ENCODE data around the gene ACSBG1. TPM values are rescaled to one million over a fixed set of nuclear protein-coding genes. Genes with fewer than 3 reads are reported as not detected.

The ACSBG1 gene
- polyA plus RNA-seq, 1 donor (not counting 4 experiments of a cell fraction or from before 2014, with no cell fraction given): 0.01 TPM

DNA sequence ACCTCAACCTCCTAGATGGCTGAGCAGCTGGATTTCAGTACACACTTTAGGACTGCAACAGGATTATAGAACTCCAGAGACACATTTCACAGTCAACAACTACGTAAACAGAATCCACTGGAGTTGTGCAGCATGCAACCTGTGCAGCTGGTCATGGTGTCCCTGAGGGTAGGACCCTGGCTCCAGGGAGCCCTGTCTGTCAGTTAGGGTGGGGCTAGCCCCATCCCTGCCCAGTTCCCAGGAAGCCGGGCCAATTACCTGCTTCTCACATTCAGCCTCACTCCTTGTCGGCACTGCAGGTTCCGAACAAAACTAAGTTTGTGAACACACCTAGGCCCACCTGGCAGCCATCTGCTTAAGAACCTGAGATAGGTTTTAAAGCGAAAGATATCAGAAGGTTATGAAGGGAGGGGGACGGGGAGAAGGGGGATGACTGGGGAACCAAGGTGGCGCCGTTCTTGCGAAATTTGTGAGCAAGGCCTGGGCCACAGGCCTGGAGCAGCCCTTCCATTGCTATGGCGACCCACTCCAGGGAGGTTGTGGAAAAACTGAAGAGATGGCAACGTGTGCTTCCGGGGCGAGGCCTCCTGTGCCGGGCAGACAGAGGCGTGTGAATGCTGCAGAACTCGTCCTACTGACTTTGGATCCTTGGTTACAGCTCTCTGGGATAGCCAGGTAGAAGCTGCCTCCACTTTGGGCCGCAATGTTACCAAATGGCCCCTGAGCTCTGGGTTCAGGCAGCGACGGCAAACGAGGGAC lies 25.3 kb downstream of the ACSBG1 start:
- peak overlapping the region; percentile 93 for H2AFZ ChIP-seq (ENCODE audit: control insufficient read depth, low read length)
- no peaks in the 10 kb centered on the region for H3K36me3 ChIP-seq (ENCODE audit: control insufficient read depth in 2 of 2, extremely low read depth in 1 of 2, insufficient read depth in 2 of 2, low read length in 2 of 2)
- no peaks in the 10 kb centered on the region for H3K9me1 ChIP-seq (ENCODE audit: control insufficient read depth, extremely low read depth, insufficient read depth, low read length)
- dilution Hi-C loops (cut with MboI; ENCODE audit: extremely low pct_ligation_motif_present, low sequenced_read_pairs): no loop called here
- no peaks in the 10 kb centered on the region for H3K79me2 ChIP-seq (ENCODE audit: control insufficient read depth, insufficient read depth, low read length)
- FAIRE-seq: no peak
- no peak overlapping the region for H3K4me3 ChIP-seq (ENCODE audit: control insufficient read depth in 2 of 3, extremely low read depth in 1 of 3, insufficient read depth in 2 of 3, low read depth in 1 of 3, low read length in 3 of 3)
- peaks cover 9% of the 10 kb centered on the region for H3K27me3 ChIP-seq (ENCODE audit: control insufficient read depth, extremely low read depth, insufficient read depth, low read length)
- no peaks in the 10 kb centered on the region for H3K9me3 ChIP-seq (ENCODE audit: control insufficient read depth, low read depth, low read length)
- H3K4me1 ChIP-seq (ENCODE audit: control insufficient read depth, extremely low read depth, insufficient read depth, low read length): peaks cover 29% of the 10 kb centered on the region
- no peak overlapping the region for H3K9ac ChIP-seq (ENCODE audit: control insufficient read depth, extremely low read depth, insufficient read depth, low read length)
- H3K4me2 ChIP-seq (ENCODE audit: control insufficient read depth, extremely low read depth, insufficient read depth, low read depth, low read length): peak overlapping the region; percentile 35
- no peak overlapping the region for H3K27ac ChIP-seq (ENCODE audit: control insufficient read depth, insufficient read depth, low read length)
- TF ChIP-seq EZH2 (IDR thresholded peaks at IDR 0.05; ENCODE audit: low read length): no peak
- TF ChIP-seq, protein P1, sequence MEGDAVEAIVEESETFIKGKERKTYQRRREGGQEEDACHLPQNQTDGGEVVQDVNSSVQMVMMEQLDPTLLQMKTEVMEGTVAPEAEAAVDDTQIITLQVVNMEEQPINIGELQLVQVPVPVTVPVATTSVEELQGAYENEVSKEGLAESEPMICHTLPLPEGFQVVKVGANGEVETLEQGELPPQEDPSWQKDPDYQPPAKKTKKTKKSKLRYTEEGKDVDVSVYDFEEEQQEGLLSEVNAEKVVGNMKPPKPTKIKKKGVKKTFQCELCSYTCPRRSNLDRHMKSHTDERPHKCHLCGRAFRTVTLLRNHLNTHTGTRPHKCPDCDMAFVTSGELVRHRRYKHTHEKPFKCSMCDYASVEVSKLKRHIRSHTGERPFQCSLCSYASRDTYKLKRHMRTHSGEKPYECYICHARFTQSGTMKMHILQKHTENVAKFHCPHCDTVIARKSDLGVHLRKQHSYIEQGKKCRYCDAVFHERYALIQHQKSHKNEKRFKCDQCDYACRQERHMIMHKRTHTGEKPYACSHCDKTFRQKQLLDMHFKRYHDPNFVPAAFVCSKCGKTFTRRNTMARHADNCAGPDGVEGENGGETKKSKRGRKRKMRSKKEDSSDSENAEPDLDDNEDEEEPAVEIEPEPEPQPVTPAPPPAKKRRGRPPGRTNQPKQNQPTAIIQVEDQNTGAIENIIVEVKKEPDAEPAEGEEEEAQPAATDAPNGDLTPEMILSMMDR (optimal IDR thresholded peaks at IDR 0.05 in 1 of 3, IDR thresholded peaks at IDR 0.05 in 1 of 3, conservative IDR thresholded peaks at IDR 0.05 in 1 of 3; ENCODE audit: extremely low read depth in 1 of 3, insufficient read depth in 2 of 3, low read length in 3 of 3): no peak
- H4K20me1 ChIP-seq (ENCODE audit: control insufficient read depth, extremely low read depth, insufficient read depth, low read length): no peaks in the 10 kb centered on the region
- DNase-seq (ENCODE audit: low read depth, low spot score): no peak

- dilution Hi-C loops (cut with MboI; ENCODE audit: extremely low pct_ligation_motif_present, low sequenced_read_pairs): no loop called here
- no peak for DNase-seq (ENCODE audit: low read depth, low spot score)
- no peak overlapping the region for H3K4me2 ChIP-seq (ENCODE audit: control insufficient read depth, extremely low read depth, insufficient read depth, low read depth, low read length)
- H3K79me2 ChIP-seq (ENCODE audit: control insufficient read depth, insufficient read depth, low read length): no peaks in the 10 kb centered on the region
- no peak for FAIRE-seq
- no peak overlapping the region for H2AFZ ChIP-seq (ENCODE audit: control insufficient read depth, low read length)
- no peak overlapping the region for H3K9ac ChIP-seq (ENCODE audit: control insufficient read depth, extremely low read depth, insufficient read depth, low read length)
- H3K9me1 ChIP-seq (ENCODE audit: control insufficient read depth, extremely low read depth, insufficient read depth, low read length): no peaks in the 10 kb centered on the region
- H3K4me3 ChIP-seq (ENCODE audit: control insufficient read depth in 2 of 3, extremely low read depth in 1 of 3, insufficient read depth in 2 of 3, low read depth in 1 of 3, low read length in 3 of 3): no peak overlapping the region
- H3K4me1 ChIP-seq (ENCODE audit: control insufficient read depth, extremely low read depth, insufficient read depth, low read length): peaks cover 29% of the 10 kb centered on the region
- H4K20me1 ChIP-seq (ENCODE audit: control insufficient read depth, extremely low read depth, insufficient read depth, low read length): no peaks in the 10 kb centered on the region
- no peak overlapping the region for H3K27ac ChIP-seq (ENCODE audit: control insufficient read depth, insufficient read depth, low read length)
- no peaks in the 10 kb centered on the region for H3K36me3 ChIP-seq (ENCODE audit: control insufficient read depth in 2 of 2, extremely low read depth in 1 of 2, insufficient read depth in 2 of 2, low read length in 2 of 2)
- peaks cover 9% of the 10 kb centered on the region for H3K27me3 ChIP-seq (ENCODE audit: control insufficient read depth, extremely low read depth, insufficient read depth, low read length)
- no peak for TF ChIP-seq EZH2 (IDR thresholded peaks at IDR 0.05; ENCODE audit: low read length)
- TF ChIP-seq, protein P1 (optimal IDR thresholded peaks at IDR 0.05 in 1 of 3, IDR thresholded peaks at IDR 0.05 in 1 of 3, conservative IDR thresholded peaks at IDR 0.05 in 1 of 3; ENCODE audit: extremely low read depth in 1 of 3, insufficient read depth in 2 of 3, low read length in 3 of 3): no peak
- no peaks in the 10 kb centered on the region for H3K9me3 ChIP-seq (ENCODE audit: control insufficient read depth, low read depth, low read length)
Observed at GRCh38 chr15:78208341-78208844, 26.0 kb downstream of the ACSBG1 start.

Data from keratinocyte (primary cell).